OCI-LY1 (cell line): ENCODE results near the gene DENND11.

Experiments
- CTCF ChIP-seq: fragments of 200-600 bp; sonication (generic), shearing (Covaris generic); IDR thresholded peaks from 2 replicates; pipeline ENCODE4 v1.5.1; 2017; ENCODE audit warnings: mild to moderate bottlenecking, antibody characterized with exemption, low read length, moderate library complexity, mixed read lengths
- EZH2 ChIP-seq: fragments of 200-600 bp; sonication (generic), shearing (Covaris generic); IDR thresholded peaks from 2 replicates; pipeline ENCODE4 v1.8.0; 2017; ENCODE audit warnings: borderline replicate concordance, mixed run types, mild to moderate bottlenecking, antibody characterized with exemption, low read length, moderate library complexity, mixed read lengths

DNA sequence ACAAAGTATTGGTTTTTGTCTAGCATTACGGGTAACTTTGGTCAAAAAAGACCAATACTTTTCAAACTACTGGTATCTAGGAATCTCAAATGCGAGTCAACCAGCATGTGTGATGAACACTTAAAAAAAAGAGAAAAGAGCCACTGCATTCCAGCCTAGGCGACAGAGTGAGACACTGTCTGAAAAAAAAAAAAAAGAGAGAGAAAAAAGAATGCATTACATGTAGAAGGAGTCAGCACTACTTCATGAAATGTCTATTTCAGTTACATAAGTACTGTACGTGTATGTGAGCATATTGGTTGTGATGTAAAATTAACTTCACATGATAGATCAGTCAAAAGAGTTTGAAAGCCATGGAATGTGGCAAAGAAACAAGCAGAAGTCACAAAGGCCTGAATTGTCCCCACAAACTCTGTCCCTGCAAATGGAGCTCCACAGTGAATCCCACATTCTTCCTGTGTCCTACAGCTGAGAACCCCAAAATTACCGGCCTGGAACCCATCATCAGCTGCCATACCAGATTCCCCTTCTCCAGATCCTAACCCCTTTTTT lies 1.6 kb downstream of the DENND11 start:
- TF ChIP-seq CTCF, result no peak
- TF ChIP-seq EZH2, result no peak
